Right atrium auricular region (tissue), 2 donors: ENCODE data around the gene BCL2L12. TPM values are rescaled to one million over a fixed set of nuclear protein-coding genes. Genes with fewer than 3 reads are reported as not detected.
A peak's percentile ranks its signal among the peaks of the same experiment; 100 is the strongest.
"Not testable (repeated sequence)": the region's sequence is repeated elsewhere in the genome, so short reads cannot be mapped to it uniquely, and the experiment has no call there.

Source experiments
- DNase-seq: peaks from one replicate; pipeline ENCODE4 v3.0.0-alpha.2; 2019; ENCODE audit warnings: low spot score
- H3K27ac ChIP-seq, 2 donors: fragments of 200-600 bp; sonication (generic); 1 replicate in 1 of 2; 2 replicates in 1 of 2; pipeline ENCODE4 v1.5.1; 2016 to 2019
- H3K27me3 ChIP-seq, 2 donors: fragments of 200-600 bp; sonication (generic); one replicate each; pipeline versions ENCODE4 v1.5.1 to v1.6.0; 2017 to 2019
- H3K36me3 ChIP-seq: fragments of 200-600 bp; sonication (generic); one replicate; pipeline ENCODE4 v1.5.1; 2016
- H3K4me1 ChIP-seq, 2 donors: fragments of 200-600 bp; sonication (generic); one replicate each; pipeline versions ENCODE4 v1.5.1 to v1.6.0; 2017 to 2019
- H3K4me3 ChIP-seq, 2 donors: fragments of 200-600 bp; sonication (generic); 1 replicate in 1 of 2; 2 replicates in 1 of 2; pipeline ENCODE4 v1.5.1; 2017 to 2019; ENCODE audit warnings: mild to moderate bottlenecking in 1 of 2, moderate library complexity in 1 of 2
- H3K9me3 ChIP-seq, 2 donors: fragments of 200-600 bp; sonication (generic); one replicate each; pipeline ENCODE4 v1.5.1; 2019
- CTCF ChIP-seq, 2 donors: fragments of 200-600 bp; sonication (generic); IDR thresholded peaks; one replicate each; pipeline ENCODE4 v1.5.1; 2019; ENCODE audit warnings: antibody characterized with exemption in 2 of 2
- total RNA-seq, 2 donors: library from RNA; depleted of rRNA; stranded (reverse); fragments of >200 nt; gene quantifications; one replicate each; pipeline ENCODE4 v1.1.0, GENCODE V29; 2016

BCL2L12 gene, protein sequence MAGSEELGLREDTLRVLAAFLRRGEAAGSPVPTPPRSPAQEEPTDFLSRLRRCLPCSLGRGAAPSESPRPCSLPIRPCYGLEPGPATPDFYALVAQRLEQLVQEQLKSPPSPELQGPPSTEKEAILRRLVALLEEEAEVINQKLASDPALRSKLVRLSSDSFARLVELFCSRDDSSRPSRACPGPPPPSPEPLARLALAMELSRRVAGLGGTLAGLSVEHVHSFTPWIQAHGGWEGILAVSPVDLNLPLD
- total RNA-seq: 1 to 10 TPM; 5.7 to 6.5 TPM

GRCh38 chr19:49665351-49666119 is at the start of gene BCL2L12, which contains the start of gene IRF3:
TSS of gene BCL2L12 (plus strand) at chr19:49665933. CDS start at chr19:49666693, 760 bp downstream.
TSS of gene IRF3 (minus strand) at chr19:49665857. CDS start at chr19:49664838, 1,019 bp downstream.
- DNase-seq: peak; percentile 98

GRCh38 chr19:49616532-49616931 is 49.2 kb upstream of the BCL2L12 start:
- H3K4me3 ChIP-seq: no peak overlapping the region
- no peak for TF ChIP-seq CTCF (IDR thresholded peaks at IDR 0.05)
- peaks cover 47% of the 10 kb centered on the region for H3K36me3 ChIP-seq
- no peak for DNase-seq
- no peaks in the 10 kb centered on the region for H3K27me3 ChIP-seq
- no peak overlapping the region for H3K27ac ChIP-seq
- H3K4me1 ChIP-seq: peaks cover 0 to 17% of the 10 kb centered on the region in 2 donors
- H3K9me3 ChIP-seq: no peaks in the 10 kb centered on the region

More at GRCh38 chr19:49665351-49666119, at the start of gene BCL2L12, which contains the start of gene IRF3:
- peak in 1 of 2 donors; percentile 17 for TF ChIP-seq CTCF (IDR thresholded peaks at IDR 0.05)
- Histone ChIP-seq H3K4me3 (peak within 1 kb of the TSS; percentile 58 to 82), H3K36me3 (peaks cover 26% of the 10 kb centered on the region), H3K4me1 (peaks cover 0 to 30% of the 10 kb centered on the region in 2 donors), H3K9me3 (no peaks in the 10 kb centered on the region), H3K27ac (peak within 1 kb of the TSS; percentile 83 to 84), H3K27me3 (no peaks in the 10 kb centered on the region)

DNA sequence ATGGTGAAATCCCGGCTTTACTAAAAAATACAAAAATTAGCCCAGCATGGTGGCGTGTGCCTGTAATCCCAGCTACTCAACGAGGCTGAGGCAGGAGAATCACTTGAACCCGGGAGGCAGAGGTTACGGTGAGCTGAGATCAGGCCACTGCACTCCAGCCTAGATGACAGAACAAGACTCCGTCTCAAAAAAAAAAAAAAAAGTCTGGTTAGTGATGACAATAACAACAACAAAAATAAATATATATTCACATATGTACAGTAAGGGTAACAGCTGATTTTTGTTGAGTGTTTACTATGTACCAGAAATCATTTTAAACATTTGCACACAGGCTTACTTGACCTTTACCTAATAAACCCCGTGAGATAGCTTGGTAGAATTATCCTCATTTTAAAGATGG is 48.8 kb upstream of the BCL2L12 start:
- TF ChIP-seq CTCF (IDR thresholded peaks at IDR 0.05): no peak
- no peaks in the 10 kb centered on the region for H3K27me3 ChIP-seq
- H3K36me3 ChIP-seq: peaks cover 51% of the 10 kb centered on the region
- DNase-seq: no peak
- H3K9me3 ChIP-seq: no peaks in the 10 kb centered on the region
- peaks cover 0 to 16% of the 10 kb centered on the region in 2 donors for H3K4me1 ChIP-seq
- H3K4me3 ChIP-seq: no peak overlapping the region
- H3K27ac ChIP-seq: no peak overlapping the region

DNA sequence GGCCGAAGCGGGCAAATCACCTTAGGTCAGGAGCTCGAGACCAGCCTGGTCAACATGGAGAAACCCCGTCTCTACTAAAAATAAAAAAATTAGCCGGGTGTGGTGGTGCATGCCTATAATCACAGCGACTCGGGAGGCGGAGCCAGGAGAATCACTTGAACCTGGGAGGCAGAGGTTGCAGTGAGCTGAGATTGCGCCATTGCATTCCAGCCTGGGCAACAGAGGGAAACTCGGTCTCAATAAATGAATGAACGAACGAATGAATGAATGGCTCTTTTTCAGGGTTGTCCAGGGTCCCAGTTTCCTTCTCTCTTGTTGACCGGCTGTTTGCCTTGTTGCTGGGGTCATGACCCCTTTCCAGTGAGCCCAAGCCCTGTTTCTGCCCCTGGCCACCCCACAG is 47.9 kb upstream of the BCL2L12 start:
- not testable (repeated sequence) for H3K4me1 ChIP-seq, H3K27ac ChIP-seq, H3K27me3 ChIP-seq, DNase-seq, H3K4me3 ChIP-seq, H3K9me3 ChIP-seq
- peaks cover 53% of the 10 kb centered on the region for H3K36me3 ChIP-seq

DNA sequence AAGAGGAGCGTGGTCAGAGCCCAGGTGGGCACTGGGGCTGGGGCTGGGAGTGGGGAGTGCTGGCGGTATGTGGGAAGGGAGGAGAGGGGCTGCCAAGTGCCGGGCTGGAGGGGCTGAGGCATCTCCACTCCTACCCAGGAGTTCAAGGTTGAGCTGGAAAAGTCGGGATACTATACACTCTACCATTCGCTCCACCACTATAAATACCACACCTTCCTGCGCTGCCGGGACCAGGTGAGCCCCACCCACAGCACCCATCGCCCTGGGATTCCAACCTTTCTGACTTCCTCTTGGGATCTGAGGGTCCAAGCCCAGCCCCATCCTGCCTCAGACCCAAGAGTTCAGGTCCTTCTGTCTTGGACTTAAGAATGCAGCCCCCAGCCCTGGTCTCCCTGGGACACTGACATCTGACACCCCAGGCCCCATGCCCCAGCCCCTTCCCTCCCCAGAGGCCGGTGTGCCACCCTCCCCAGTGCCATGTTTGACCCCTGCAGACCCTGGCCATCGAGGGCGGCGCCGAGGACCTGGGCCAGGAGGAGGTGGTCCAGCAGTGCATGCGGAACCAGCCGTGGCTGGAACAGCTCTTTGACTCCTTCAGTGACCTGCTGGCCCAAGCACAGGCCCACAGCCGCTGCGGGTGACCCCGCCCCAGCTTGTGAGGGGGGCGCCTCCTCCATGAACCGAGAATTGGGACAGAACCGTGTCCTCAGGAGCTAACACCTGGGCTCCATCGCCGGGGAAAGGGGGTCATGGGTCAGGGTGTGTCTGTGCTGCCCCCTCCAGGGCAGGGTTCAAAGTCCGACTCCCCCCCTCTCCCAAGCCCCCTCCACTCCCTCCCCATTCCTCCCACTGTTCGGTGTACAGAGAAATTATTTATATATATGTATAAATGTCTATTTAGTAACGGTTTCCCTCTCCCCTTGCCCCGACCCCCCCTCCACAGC is 40.5 kb upstream of the BCL2L12 start:
- Histone ChIP-seq H3K27ac (no peak overlapping the region), H3K4me1 (peaks cover 0 to 6% of the 10 kb centered on the region in 2 donors), H3K9me3 (no peaks in the 10 kb centered on the region), H3K4me3 (no peak overlapping the region), H3K36me3 (peaks cover 21% of the 10 kb centered on the region), H3K27me3 (no peaks in the 10 kb centered on the region)
- TF ChIP-seq CTCF (IDR thresholded peaks at IDR 0.05): no peak
- DNase-seq: no peak
